Liver (tissue), 9 donors: ENCODE data around the gene NPAS2. TPM values are rescaled to one million over a fixed set of nuclear protein-coding genes. Genes with fewer than 3 reads are reported as not detected.

Experiments
- DNase-seq: peaks from one replicate; pipeline ENCODE4 v3.0.0-alpha.2; 2017; ENCODE audit warnings: low spot score
- H3K27ac ChIP-seq, 2 donors: one replicate each; pipeline ENCODE4 v1.7.0; 2013; ENCODE audit warnings: inconsistent platforms in 2 of 2, low read length in 2 of 2, control low read depth in 1 of 2, low read depth in 1 of 2, mild to moderate bottlenecking in 1 of 2
- H3K27me3 ChIP-seq, 4 donors: one replicate each; pipeline versions ENCODE4 v1.6.1 to v1.7.0; 2013; ENCODE audit warnings: low read length in 3 of 4, inconsistent platforms in 1 of 4, mild to moderate bottlenecking in 1 of 4, moderate library complexity in 1 of 4; ENCODE audit not compliant: control insufficient read depth in 4 of 4, insufficient read depth in 4 of 4
- H3K36me3 ChIP-seq, 4 donors: one replicate each; pipeline versions ENCODE4 v1.6.1 to v1.7.0; 2013; ENCODE audit warnings: low read length in 3 of 4, mild to moderate bottlenecking in 3 of 4, low read depth in 1 of 4, moderate library complexity in 1 of 4; ENCODE audit not compliant: control insufficient read depth in 4 of 4, insufficient read depth in 3 of 4
- H3K4me1 ChIP-seq, 4 donors: one replicate each; pipeline versions ENCODE4 v1.6.1 to v1.7.0; 2013; ENCODE audit warnings: low read length in 3 of 4, mild to moderate bottlenecking in 3 of 4, moderate library complexity in 1 of 4; ENCODE audit not compliant: control insufficient read depth in 4 of 4, insufficient read depth in 4 of 4
- H3K4me3 ChIP-seq, 3 donors: one replicate each; pipeline versions ENCODE4 v1.6.1 to v1.7.0; 2013; ENCODE audit warnings: low read length in 3 of 3, control low read depth in 1 of 3, low read depth in 1 of 3, mild to moderate bottlenecking in 1 of 3
- H3K9ac ChIP-seq, 2 donors: one replicate each; pipeline ENCODE4 v1.7.0; 2013; ENCODE audit warnings: low read length in 2 of 2, mild to moderate bottlenecking in 2 of 2, moderate library complexity in 2 of 2, control low read depth in 1 of 2, low read depth in 1 of 2
- H3K9me3 ChIP-seq, 4 donors: one replicate each; pipeline versions ENCODE4 v1.6.1 to v1.7.0; 2013; ENCODE audit warnings: low read length in 3 of 4; ENCODE audit not compliant: control insufficient read depth in 4 of 4
- CTCF ChIP-seq: fragments of 150-350 bp; IDR thresholded peaks from 2 replicates; pipeline ENCODE4 v1.5.1; 2017; ENCODE audit warnings: improper control_type of control experiment, low read depth, low read length; ENCODE audit not compliant: missing input control
- EGR1 ChIP-seq, 2 donors: IDR thresholded peaks; 2 replicates each; pipeline ENCODE4 v1.6.1; 2016 to 2018; ENCODE audit warnings: antibody characterized with exemption in 2 of 2, low read depth in 2 of 2
- FOXA1 ChIP-seq: IDR thresholded peaks from 2 replicates; pipeline ENCODE4 v1.6.1; 2016; ENCODE audit warnings: antibody characterized with exemption
- FOXA2 ChIP-seq: IDR thresholded peaks from 2 replicates; pipeline ENCODE4 v1.6.1; 2016; ENCODE audit warnings: antibody characterized with exemption
- HNF4A ChIP-seq, 2 donors: conservative IDR thresholded peaks; 2 replicates each; pipeline ENCODE4 v1.6.1; 2016; ENCODE audit warnings: antibody characterized with exemption in 2 of 2, mild to moderate bottlenecking in 2 of 2
- HNF4G ChIP-seq: IDR thresholded peaks from 2 replicates; pipeline ENCODE4 v1.6.1; 2016; ENCODE audit warnings: antibody characterized with exemption
- JUND ChIP-seq, 2 donors: IDR thresholded peaks; 2 replicates each; pipeline ENCODE4 v1.6.1; 2016; ENCODE audit warnings: antibody characterized with exemption in 2 of 2
- MAX ChIP-seq: IDR thresholded peaks from 2 replicates; pipeline ENCODE4 v1.6.1; 2016; ENCODE audit warnings: antibody characterized with exemption
- NR2F2 ChIP-seq: IDR thresholded peaks from 2 replicates; pipeline ENCODE4 v1.6.1; 2016; ENCODE audit warnings: antibody characterized with exemption
- RAD21 ChIP-seq, 2 donors: IDR thresholded peaks; 2 replicates each; pipeline ENCODE4 v1.6.1; 2016; ENCODE audit warnings: antibody characterized with exemption in 2 of 2, mild to moderate bottlenecking in 2 of 2
- REST ChIP-seq: IDR thresholded peaks from 2 replicates; pipeline ENCODE4 v1.6.1; 2016; ENCODE audit warnings: antibody characterized with exemption, mild to moderate bottlenecking
- WGBS: extraction: QIAGEN DNeasy Blood & Tissue Kit; methylation state at CpG from one replicate; pipeline ENCODE4 v1.1.7; 2013; 5-methylcytosine and 5-hydroxymethylcytosine counted together
- polyA plus RNA-seq, 2 donors: library from polyadenylated mRNA; stranded (reverse) in 1 of 2; unstranded in 1 of 2; fragments of 200-250 nt in 1 of 2; fragments of >200 nt in 1 of 2; fragmentation: Nextera tagmentation in 1 of 2; extraction: Ambion mirVana in 1 of 2; gene quantifications; one replicate each; pipeline versions ENCODE4 v1.2.1 to v1.2.3, GENCODE V29; 2013 to 2015
- total RNA-seq, 2 donors: library from RNA; depleted of rRNA; stranded (reverse); fragments of >200 nt; gene quantifications; one replicate each; pipeline ENCODE4 v1.2.3, GENCODE V29; 2014
- donor health status: healthy.
- donor health status: healthy.
- donor health status: healthy.
- donor health status: healthy.
- donor health status: healthy.

The NPAS2 gene
- total and polyA plus RNA-seq, 4 donors, result 0.33 to 24.3 (median 6.6) TPM

GRCh38 chr2:100852999-100853908 lies 33.3 kb downstream of the NPAS2 start:
- H3K36me3 ChIP-seq, result no peaks in the 10 kb centered on the region
- H3K27me3 ChIP-seq, result no peaks in the 10 kb centered on the region
- no peak overlapping the region for H3K27ac ChIP-seq
- H3K4me1 ChIP-seq, result peaks cover 0 to 4% (median 0%) of the 10 kb centered on the region in 4 donors
- no peak for DNase-seq
- TF ChIP-seq CTCF (no peak), FOXA2 (no peak), JUND (IDR thresholded peaks at IDR 0.05) (no peak), HNF4G (no peak), HNF4A (conservative IDR thresholded peaks at IDR 0.05) (no peak), REST (no peak), NR2F2 (no peak), RAD21 (IDR thresholded peaks at IDR 0.05) (no peak), EGR1 (IDR thresholded peaks at IDR 0.05; ENCODE audit: low read depth in 2 of 2) (no peak)
- no peak overlapping the region for H3K9ac ChIP-seq
- no peaks in the 10 kb centered on the region for H3K9me3 ChIP-seq
- 87% methylated on average over 14 of the region's 14 CpGs for WGBS
- no peak overlapping the region for H3K4me3 ChIP-seq

GRCh38 chr2:100853909-100854810 lies 34.2 kb downstream of the NPAS2 start:
- TF ChIP-seq MAX, result no peak
- no peak for TF ChIP-seq HNF4G
- no peak for TF ChIP-seq CTCF
- TF ChIP-seq FOXA1, result no peak
- Histone ChIP-seq H3K27ac (no peak overlapping the region), H3K4me1 (peaks cover 0 to 4% (median 0%) of the 10 kb centered on the region in 4 donors), H3K4me3 (no peak overlapping the region), H3K27me3 (no peaks in the 10 kb centered on the region), H3K9ac (no peak overlapping the region), H3K9me3 (no peaks in the 10 kb centered on the region), H3K36me3 (no peaks in the 10 kb centered on the region)
- WGBS, result 83% methylated on average over 10 of the region's 10 CpGs
- DNase-seq, result no peak
